ENCODE measurements around the gene ANAPC7. TPM values are rescaled to one million over a fixed set of nuclear protein-coding genes. Genes with fewer than 3 reads are reported as not detected.

The ANAPC7 gene
- total RNA-seq, 1 experiment from 2014 or later, result 91.1 TPM

GRCh38 chr12:110444455-110444854 is 40.9 kb upstream of the ANAPC7 start:
- Histone ChIP-seq H4K91ac (ENCODE audit: insufficient read length, low read depth, low read length) (no peak overlapping the region), H2BK20ac (ENCODE audit: low read depth, low read length, poor library complexity, severe bottlenecking) (no peak overlapping the region), H2BK12ac (ENCODE audit: insufficient read length, low read depth, low read length) (no peak overlapping the region), H3K4ac (ENCODE audit: low read depth, low read length) (no peak overlapping the region), H3K4me2 (ENCODE audit: insufficient read depth, insufficient read length, low read length) (no peak overlapping the region), H3K79me2 (ENCODE audit: insufficient read depth, low read length) (peaks cover 3% of the 10 kb centered on the region; the same call in 1 of the 2 replicates), H4K20me1 (ENCODE audit: control insufficient read depth, insufficient read depth, insufficient read length) (no peaks in the 10 kb centered on the region), H2AFZ (ENCODE audit: low read length) (no peak overlapping the region), H3K14ac (ENCODE audit: insufficient read depth, low read length) (no peak overlapping the region), H3K56ac (ENCODE audit: insufficient read length, low read depth, low read length) (no peak overlapping the region), H3T11ph (ENCODE audit: low read length) (no peak overlapping the region), H3K23ac (ENCODE audit: insufficient read length, low read depth, low read length) (no peak overlapping the region), H2BK5ac (ENCODE audit: insufficient read length, low read length) (no peak overlapping the region), H2BK15ac (ENCODE audit: low read depth, low read length) (no peak overlapping the region), H3K4me1 (ENCODE audit: insufficient read depth, low read length) (no peaks in the 10 kb centered on the region), H3K79me1 (ENCODE audit: insufficient read depth, low read depth, low read length, poor library complexity, severe bottlenecking) (peaks cover 7% of the 10 kb centered on the region), H2AK5ac (ENCODE audit: insufficient read length, low read length) (no peak overlapping the region), H3K23me2 (ENCODE audit: insufficient read length, low read depth, low read length, poor library complexity, severe bottlenecking) (no peaks in the 10 kb centered on the region), H3K27ac (ENCODE audit: insufficient read length, low read depth, low read length) (no peak overlapping the region), H3K9ac (ENCODE audit: extremely low read depth, insufficient read length, low read length) (no peak overlapping the region), H2BK120ac (ENCODE audit: low read depth, low read length, poor library complexity, severe bottlenecking) (no peak overlapping the region), H3K18ac (ENCODE audit: insufficient read length, low read depth, low read length) (no peak overlapping the region), H3K27me3 (ENCODE audit: insufficient read depth, low read length) (no peaks in the 10 kb centered on the region), H4K8ac (replicated peaks; ENCODE audit: insufficient read length, low read depth, low read length) (no peak overlapping the region), H3K9me3 (ENCODE audit: control insufficient read depth, low read depth, low read length) (no peaks in the 10 kb centered on the region), H4K5ac (ENCODE audit: insufficient read length, low read depth, low read length) (no peak overlapping the region)
- TF ChIP-seq CTCF (conservative IDR thresholded peaks at IDR 0.05), result no peak
- Mint-ChIP-seq H3K4me3 (no peak overlapping the region), H3K27me3 (ENCODE audit: low read depth) (no peaks in the 10 kb centered on the region), H3K27ac (no peak overlapping the region), H3K36me3 (ENCODE audit: insufficient read depth in 1 of 3, low read depth in 3 of 3) (peaks cover 18 to 58% (median 43%) of the 10 kb centered on the region in 3 experiments; a peak in 6 of 7 replicates), H3K9me3 (no peaks in the 10 kb centered on the region; a peak in 1 of 5 replicates), H3K4me1 (peaks cover 4 to 6% of the 10 kb centered on the region in 2 experiments)
- DNase-seq, result no peak
- no CpG with 5 or more reads among the region's 3 CpGs for WGBS (ENCODE audit: extremely low coverage, insufficient read length, low lambda C conversion rate)
